ENCODE measurements around the gene OR4E1. TPM values are rescaled to one million over a fixed set of nuclear protein-coding genes. Genes with fewer than 3 reads are reported as not detected.

The OR4E1 gene
- not detected in 2 replicates for total RNA-seq
- long read RNA-seq = 0 reads

DNA sequence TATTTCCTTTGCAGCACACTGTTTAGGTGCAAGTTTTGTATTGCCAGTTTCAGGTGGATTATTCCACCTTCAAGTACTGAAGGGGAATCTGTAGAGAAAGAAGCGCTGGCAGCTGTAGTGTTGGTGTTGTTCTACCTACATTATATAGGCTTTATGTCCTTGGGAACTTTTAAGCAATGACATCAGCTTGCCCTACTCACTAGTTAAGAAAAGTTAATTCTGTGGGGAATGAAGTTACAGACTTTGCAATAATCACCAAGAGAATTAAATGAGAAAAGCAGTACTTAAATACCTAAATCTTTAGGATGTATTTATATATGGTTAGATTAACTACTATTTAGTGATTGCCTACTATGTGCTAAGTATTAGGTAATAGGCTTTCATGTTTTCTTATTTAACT is at the start of gene OR4E1:
TSS of gene OR4E1 (minus strand) at position 101 of the 400 bp plus-strand sequence. CDS start 2,883 bp downstream, outside the sequence.
- H3K4me3 Mint-ChIP-seq (ENCODE audit: low read depth) = no peak within 1 kb of the TSS
- no peaks in the 10 kb centered on the region for H3K36me3 Mint-ChIP-seq (ENCODE audit: insufficient read depth)
- DNase-seq (ENCODE audit: low spot score, unreplicated experiment) = no peak
- H3K9me3 Mint-ChIP-seq (ENCODE audit: low read depth) = peaks cover 8% of the 10 kb centered on the region
- H3K27me3 Mint-ChIP-seq = no peaks in the 10 kb centered on the region
- peaks cover 11% of the 10 kb centered on the region for H3K4me1 Mint-ChIP-seq (ENCODE audit: low read depth)
- H3K27ac Mint-ChIP-seq = no peak within 1 kb of the TSS
- TF ChIP-seq CTCF (IDR thresholded peaks at IDR 0.05; ENCODE audit: unreplicated experiment) = no peak

DNA sequence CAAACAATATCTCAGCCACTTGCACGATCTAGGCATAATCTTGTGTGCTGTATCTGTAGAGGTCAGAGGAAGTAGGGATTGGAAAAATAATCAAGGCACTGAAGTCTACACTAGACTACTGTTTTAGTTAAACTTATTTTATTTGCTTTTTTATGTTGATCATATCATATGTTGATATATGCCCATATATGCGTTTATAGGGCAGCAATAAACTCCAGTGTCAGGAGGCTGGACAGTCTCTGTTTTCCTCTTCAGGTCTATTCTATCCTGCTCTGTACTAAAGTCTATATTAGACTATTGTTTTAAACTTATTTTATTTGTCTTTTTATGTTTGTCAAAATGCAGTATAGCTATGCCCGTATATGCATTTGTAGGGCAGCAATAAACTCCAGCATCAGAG is 47.9 kb upstream of the OR4E1 start:
- peaks cover 4% of the 10 kb centered on the region for H3K27me3 Mint-ChIP-seq
- DNase-seq (ENCODE audit: low spot score, unreplicated experiment) = no peak
- H3K9me3 Mint-ChIP-seq (ENCODE audit: low read depth) = no peaks in the 10 kb centered on the region
- no peak overlapping the region for H3K4me3 Mint-ChIP-seq (ENCODE audit: low read depth)
- no peaks in the 10 kb centered on the region for H3K4me1 Mint-ChIP-seq (ENCODE audit: low read depth)
- H3K36me3 Mint-ChIP-seq (ENCODE audit: insufficient read depth) = no peaks in the 10 kb centered on the region
- no peak for TF ChIP-seq CTCF (IDR thresholded peaks at IDR 0.05; ENCODE audit: unreplicated experiment)
- no peak overlapping the region for H3K27ac Mint-ChIP-seq

GRCh38 chr14:21719841-21720240 is 46.2 kb upstream of the OR4E1 start:
- Mint-ChIP-seq H3K36me3 (ENCODE audit: insufficient read depth) (no peaks in the 10 kb centered on the region), H3K27ac (no peak overlapping the region), H3K9me3 (ENCODE audit: low read depth) (no peaks in the 10 kb centered on the region), H3K4me1 (ENCODE audit: low read depth) (no peaks in the 10 kb centered on the region), H3K27me3 (peaks cover 4% of the 10 kb centered on the region), H3K4me3 (ENCODE audit: low read depth) (no peak overlapping the region)
- no peak for TF ChIP-seq CTCF (IDR thresholded peaks at IDR 0.05; ENCODE audit: unreplicated experiment)
- DNase-seq (ENCODE audit: low spot score, unreplicated experiment) = no peak

DNA sequence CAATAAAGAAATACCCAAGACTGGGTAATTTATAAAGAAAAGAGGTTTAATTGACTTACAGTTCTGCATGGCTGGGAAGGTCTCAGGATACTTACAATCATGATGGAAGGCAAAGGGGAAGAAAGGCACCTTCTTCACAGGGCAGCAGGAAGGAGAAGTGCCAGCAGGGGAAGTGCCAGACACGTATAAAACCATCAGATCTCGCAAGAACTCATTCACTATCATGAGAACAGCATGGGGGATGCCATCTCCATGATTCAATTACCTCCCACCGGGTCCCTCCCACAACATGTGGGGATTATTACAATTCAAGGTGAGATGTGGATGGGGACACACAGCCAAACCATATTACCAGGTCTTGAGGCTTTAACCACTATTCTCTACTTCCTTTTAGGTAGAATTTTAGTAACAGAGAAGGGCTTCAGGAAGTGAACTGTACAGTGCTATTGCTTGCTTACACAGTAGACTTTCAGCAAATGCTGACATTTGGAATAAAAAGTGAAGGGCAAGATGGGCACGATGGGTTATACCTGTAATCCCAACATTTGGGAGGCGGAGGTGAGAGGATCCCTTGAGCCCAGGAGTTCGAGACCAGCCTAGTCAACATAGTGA is 40.8 kb upstream of the OR4E1 start:
- H3K4me1 Mint-ChIP-seq (ENCODE audit: low read depth) = no peaks in the 10 kb centered on the region
- H3K36me3 Mint-ChIP-seq (ENCODE audit: insufficient read depth) = no peaks in the 10 kb centered on the region
- no peak overlapping the region for H3K27ac Mint-ChIP-seq
- no peak overlapping the region for H3K4me3 Mint-ChIP-seq (ENCODE audit: low read depth)
- H3K9me3 Mint-ChIP-seq (ENCODE audit: low read depth) = no peaks in the 10 kb centered on the region
- DNase-seq (ENCODE audit: low spot score, unreplicated experiment) = no peak
- TF ChIP-seq CTCF (IDR thresholded peaks at IDR 0.05; ENCODE audit: unreplicated experiment) = no peak
- H3K27me3 Mint-ChIP-seq = no peaks in the 10 kb centered on the region

DNA sequence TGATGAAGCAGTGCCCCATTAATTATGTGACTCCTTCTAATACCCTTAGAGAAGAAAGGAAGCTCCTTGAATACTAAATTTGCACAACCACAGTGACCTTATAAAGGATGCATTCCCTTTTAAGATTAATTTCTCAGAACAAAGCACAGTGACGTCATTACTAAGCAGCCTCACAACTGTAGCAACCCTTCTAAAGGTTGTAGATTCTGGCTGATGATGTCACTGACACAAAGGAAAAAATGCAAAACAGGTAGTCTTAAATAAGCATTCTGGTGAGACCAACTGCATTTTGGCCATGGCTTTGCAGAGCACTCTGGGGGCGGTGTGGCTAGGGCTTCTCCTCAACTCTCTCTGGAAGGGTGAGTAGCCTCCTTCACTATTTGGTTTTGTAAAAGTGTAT is 38.4 kb upstream of the OR4E1 start:
- Mint-ChIP-seq H3K27ac (no peak overlapping the region), H3K36me3 (ENCODE audit: insufficient read depth) (peaks cover 2% of the 10 kb centered on the region), H3K9me3 (ENCODE audit: low read depth) (peaks cover 14% of the 10 kb centered on the region), H3K4me1 (ENCODE audit: low read depth) (no peaks in the 10 kb centered on the region), H3K27me3 (no peaks in the 10 kb centered on the region), H3K4me3 (ENCODE audit: low read depth) (no peak overlapping the region)
- no peak for DNase-seq (ENCODE audit: low spot score, unreplicated experiment)
- TF ChIP-seq CTCF (IDR thresholded peaks at IDR 0.05; ENCODE audit: unreplicated experiment) = no peak

All from progenitor cell of endocrine pancreas (in vitro differentiated cells).